Heart right ventricle (tissue), 16 donors: ENCODE data around the gene CATSPERE. TPM values are rescaled to one million over a fixed set of nuclear protein-coding genes. Genes with fewer than 3 reads are reported as not detected.

Source experiments
- ATAC-seq, 8 donors: fragments of 200-7000 bp; cut with Tn5 transposase; one replicate each; pipeline ENCODE4 v1.9.1; 2020; ENCODE audit warnings: mild to moderate bottlenecking in 8 of 8, moderate library complexity in 8 of 8, moderate number of reproducible peaks in 1 of 8
- DNase-seq, 2 donors: peaks; one replicate each; pipeline ENCODE4 v3.0.0-alpha.2; 2020
- H3K27ac ChIP-seq, 10 donors: fragments of 200-600 bp; sonication (generic) in 2 of 10; one replicate each; pipeline versions ENCODE4 v1.5.0 to v1.8.0; 2020 to 2022; ENCODE audit warnings: mild to moderate bottlenecking in 3 of 10
- H3K27me3 ChIP-seq, 7 donors: fragments of 200-600 bp; one replicate each; pipeline ENCODE4 v1.8.0; 2021 to 2022; ENCODE audit warnings: mild to moderate bottlenecking in 2 of 7
- H3K36me3 ChIP-seq, 9 donors: fragments of 200-600 bp; sonication (generic) in 1 of 9; one replicate each; pipeline versions ENCODE4 v1.5.0 to v1.8.0; 2020 to 2022; ENCODE audit warnings: mild to moderate bottlenecking in 2 of 9
- H3K4me1 ChIP-seq, 9 donors: fragments of 200-600 bp; sonication (generic) in 1 of 9; one replicate each; pipeline versions ENCODE4 v1.5.0 to v1.8.0; 2020 to 2022; ENCODE audit warnings: mild to moderate bottlenecking in 4 of 9
- H3K4me3 ChIP-seq, 10 donors: fragments of 200-600 bp; sonication (generic) in 2 of 10; one replicate each; pipeline versions ENCODE4 v1.5.0 to v1.8.0; 2020 to 2022; ENCODE audit warnings: mild to moderate bottlenecking in 7 of 10, moderate library complexity in 2 of 10
- H3K9me3 ChIP-seq, 11 donors: fragments of 200-600 bp in 10 of 11; sonication (generic) in 2 of 11; one replicate each; pipeline versions ENCODE4 v1.5.0 to v1.8.0; 2013 to 2022; ENCODE audit warnings: mild to moderate bottlenecking in 2 of 11, control low read depth in 1 of 11, moderate library complexity in 1 of 11
- WGBS, 2 donors: extraction: QIAGEN DNeasy Blood & Tissue Kit; methylation state at CpG; one replicate each; pipeline ENCODE4 v1.1.7; 2013; ENCODE audit warnings: inconsistent platforms in 1 of 2; 5-methylcytosine and 5-hydroxymethylcytosine counted together
- intact Hi-C, 10 donors: fragments of 100-400 bp; cut with DNase I; formaldehyde crosslinking; loops; one replicate each; pipeline versions ENCODE4 v1.11.1 to v1.14.2; 2022
- polyA plus RNA-seq, 2 donors: library from polyadenylated mRNA; stranded (reverse); fragments of 200-250 nt; gene quantifications; one replicate each; pipeline ENCODE4 v1.2.3, GENCODE V29; 2013
- total RNA-seq, 10 donors: library from RNA; stranded (reverse); fragmentation: NEBNext Ultra II Directional in 3 of 10; extraction: Animal tissue kit (Norgen Biotek cat#: 25700) in 3 of 10; gene quantifications; one replicate each; pipeline versions ENCODE4 v1.2.1 to v1.2.4, GENCODE V29; 2021 to 2023
- TF ChIP-seq, protein P1 (sequence below), 9 donors: fragments of 200-600 bp; sonication (generic) in 2 of 9; IDR thresholded peaks; one replicate each; pipeline versions ENCODE4 v1.5.0 to v1.8.0; 2021 to 2022; ENCODE audit warnings: antibody characterized with exemption in 9 of 9, mild to moderate bottlenecking in 5 of 9, moderate library complexity in 1 of 9
- donor health status: Arrhythmogenic right ventricular cardiomyopathy.
- donor health status: ischemic (EF 13 %, LVEDD 7.1; RV severe dilation, severe dysfunction).
- donor health status: healthy with polysubstance abuse.
- donor health status: DM: no; HTN: yes; CAD: no.
- donor health status: DM: no; HTN: no; CAD: no.
- donor health status: ischemic (EF 25% LVEDD 6.9; RV normal size, moderate dysfunction).
- donor health status: ischemic (EF 25% LVEDD 5.7; RV mildly dilated, moderate dysfunction).
- donor health status: healthy.
- donor health status: DM: yes; HTN: yes; CAD: no.
- donor health status: Ischemic cardiomyopathy.
- donor health status: ischemic (EF 35%, LVEDD 5.7; RV mildly dilated, moderate dysfunction).
- donor health status: nonischemic (EF 11% LVEDD 7.7; RV severe dilation, severe dysfunction).
- donor health status: DM: yes; HTN: yes; CAD: no.
- donor health status: PGD.
- donor health status: ischemic (EF 29% LVEDD 5.4; RV normal size, mild dysfunction).
- donor health status: nonischemic (EF 23%, LVEDD 6.1; RV moderate dilation, normal function).

Gene CATSPERE
- total and polyA plus RNA-seq, 12 donors = 0.07 to 0.83 (median 0.26) TPM; not detected in 1

DNA sequence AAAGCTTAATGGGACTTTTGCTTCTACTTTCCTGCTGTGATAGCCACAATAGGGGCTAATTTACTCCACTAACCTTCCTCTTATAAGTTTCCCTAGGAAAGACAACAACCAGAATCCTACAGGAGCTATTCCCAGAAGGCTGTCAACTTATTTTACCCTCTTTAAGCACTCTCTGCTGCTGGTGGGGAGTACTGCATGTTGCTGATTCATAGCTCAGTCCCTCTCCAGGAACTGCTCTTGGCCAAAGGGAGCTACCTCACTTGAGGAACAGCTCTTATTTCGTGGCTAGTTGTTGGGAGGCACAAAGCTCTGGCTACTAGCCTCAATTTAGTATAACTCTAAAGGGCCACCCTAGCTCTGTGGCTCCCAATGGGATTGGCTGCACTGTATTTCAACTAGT, 46.5 kb upstream of the CATSPERE start:
- TF ChIP-seq, protein P1, sequence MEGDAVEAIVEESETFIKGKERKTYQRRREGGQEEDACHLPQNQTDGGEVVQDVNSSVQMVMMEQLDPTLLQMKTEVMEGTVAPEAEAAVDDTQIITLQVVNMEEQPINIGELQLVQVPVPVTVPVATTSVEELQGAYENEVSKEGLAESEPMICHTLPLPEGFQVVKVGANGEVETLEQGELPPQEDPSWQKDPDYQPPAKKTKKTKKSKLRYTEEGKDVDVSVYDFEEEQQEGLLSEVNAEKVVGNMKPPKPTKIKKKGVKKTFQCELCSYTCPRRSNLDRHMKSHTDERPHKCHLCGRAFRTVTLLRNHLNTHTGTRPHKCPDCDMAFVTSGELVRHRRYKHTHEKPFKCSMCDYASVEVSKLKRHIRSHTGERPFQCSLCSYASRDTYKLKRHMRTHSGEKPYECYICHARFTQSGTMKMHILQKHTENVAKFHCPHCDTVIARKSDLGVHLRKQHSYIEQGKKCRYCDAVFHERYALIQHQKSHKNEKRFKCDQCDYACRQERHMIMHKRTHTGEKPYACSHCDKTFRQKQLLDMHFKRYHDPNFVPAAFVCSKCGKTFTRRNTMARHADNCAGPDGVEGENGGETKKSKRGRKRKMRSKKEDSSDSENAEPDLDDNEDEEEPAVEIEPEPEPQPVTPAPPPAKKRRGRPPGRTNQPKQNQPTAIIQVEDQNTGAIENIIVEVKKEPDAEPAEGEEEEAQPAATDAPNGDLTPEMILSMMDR (IDR thresholded peaks at IDR 0.05) = no peak
- no peaks in the 10 kb centered on the region for H3K9me3 ChIP-seq
- no peaks in the 10 kb centered on the region for H3K27me3 ChIP-seq
- H3K36me3 ChIP-seq = peaks cover 0 to 100% (median 61%) of the 10 kb centered on the region in 9 donors
- intact Hi-C loops = no loop called here
- DNase-seq (no peak), ATAC-seq (no peak)
- H3K4me1 ChIP-seq = peaks cover 0 to 6% (median 0%) of the 10 kb centered on the region in 9 donors
- H3K4me3 ChIP-seq = no peak overlapping the region
- 94 to 100% methylated on average over 1 of the region's 1 CpG for WGBS, 2 donors
- no peak overlapping the region for H3K27ac ChIP-seq

DNA sequence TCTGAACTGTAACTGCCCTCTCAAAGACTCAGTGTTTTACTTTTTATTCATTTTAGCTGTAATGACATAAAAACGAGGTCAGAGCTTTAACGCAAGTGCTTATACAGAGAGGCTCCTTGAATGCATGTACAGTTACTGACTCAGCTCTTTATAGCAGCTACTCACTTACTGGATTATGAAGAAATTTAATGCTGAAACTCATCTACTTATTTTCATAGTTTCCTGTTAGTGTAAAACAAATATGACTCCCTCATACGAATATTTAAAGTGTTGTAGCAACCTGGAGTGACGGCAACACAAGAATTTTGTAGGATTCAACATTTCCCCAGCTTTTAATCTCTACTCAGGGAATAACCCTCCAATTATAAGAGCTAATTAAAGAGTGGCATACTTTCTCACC, 42.0 kb upstream of the CATSPERE start:
- TF ChIP-seq, protein P1 (IDR thresholded peaks at IDR 0.05) = no peak
- Histone ChIP-seq H3K4me3 (no peak overlapping the region), H3K27ac (no peak overlapping the region), H3K4me1 (no peaks in the 10 kb centered on the region), H3K36me3 (peaks cover 0 to 100% (median 51%) of the 10 kb centered on the region in 9 donors), H3K9me3 (no peaks in the 10 kb centered on the region), H3K27me3 (no peaks in the 10 kb centered on the region)
- intact Hi-C loops = no loop called here
- WGBS, 2 donors = 93 to 94% methylated on average over 4 of the region's 4 CpGs
- DNase-seq (no peak), ATAC-seq (no peak)

GRCh38 chr1:244422174-244422573, 38.9 kb upstream of the CATSPERE start:
- intact Hi-C loops = no loop called here
- TF ChIP-seq, protein P1 (IDR thresholded peaks at IDR 0.05) = no peak
- Histone ChIP-seq H3K4me1 (peaks cover 0 to 5% (median 0%) of the 10 kb centered on the region in 9 donors), H3K36me3 (peaks cover 0 to 77% (median 28%) of the 10 kb centered on the region in 9 donors), H3K9me3 (no peaks in the 10 kb centered on the region), H3K27ac (no peak overlapping the region), H3K27me3 (no peaks in the 10 kb centered on the region), H3K4me3 (no peak overlapping the region)
- ATAC-seq (no peak), DNase-seq (no peak)
- 88 to 90% methylated on average over 1 of the region's 1 CpG for WGBS, 2 donors

GRCh38 chr1:244424649-244425334, 36.3 kb upstream of the CATSPERE start:
- no peak overlapping the region for H3K27ac ChIP-seq
- TF ChIP-seq, protein P1 (IDR thresholded peaks at IDR 0.05) = no peak
- H3K9me3 ChIP-seq = no peaks in the 10 kb centered on the region
- H3K4me3 ChIP-seq = no peak overlapping the region
- H3K27me3 ChIP-seq = no peaks in the 10 kb centered on the region
- H3K36me3 ChIP-seq = peaks cover 0 to 57% (median 11%) of the 10 kb centered on the region in 9 donors
- intact Hi-C loops = no loop called here
- peaks cover 0 to 5% (median 0%) of the 10 kb centered on the region in 9 donors for H3K4me1 ChIP-seq
- WGBS, 2 donors = 70 to 72% methylated on average over 2 of the region's 2 CpGs
- ATAC-seq (peak in 1 of 8 donors; percentile 44), DNase-seq (no peak)
